PC-9 (cell line): ENCODE data around the gene SLC4A1AP. TPM values are rescaled to one million over a fixed set of nuclear protein-coding genes. Genes with fewer than 3 reads are reported as not detected.

Experiments
- BruUV-seq: library from RNA; stranded (reverse); fragments of 400-500 nt; replicated peaks from 2 replicates; lab custom pipeline; 2021; lab: Mats Ljungman, UMichigan
- CTCF ChIA-PET: fragments of 300-600 bp; sonication (Branson Sonifier 250); formaldehyde crosslinking; loops from one replicate; lab custom pipeline; 2022; ENCODE audit warnings: antibody characterized with exemption; lab: Charles Lee
- POLR2A ChIA-PET: fragments of 300-600 bp; sonication (Branson Sonifier 250); formaldehyde crosslinking; loops from one replicate; lab custom pipeline; 2022; ENCODE audit warnings: antibody characterized with exemption; ENCODE audit not compliant: unreplicated experiment; lab: Charles Lee
- DNase-seq, 2 experiments: peaks; one replicate each; pipeline versions ENCODE4 v3.0.0 to v3.0.0-alpha.2; 2015 to 2022; ENCODE audit warnings: mixed read lengths in 1 of 2
- H2AFZ ChIP-seq: fragments of 200-600 bp; sonication (generic); 2 replicates; pipeline ENCODE4 v1.8.1; 2017; ENCODE audit warnings: antibody characterized with exemption
- H3F3A ChIP-seq: fragments of 200-600 bp; sonication (generic); 2 replicates; pipeline ENCODE4 v1.8.1; 2017; ENCODE audit warnings: antibody characterized with exemption, mild to moderate bottlenecking, low read depth; ENCODE audit not compliant: insufficient read depth
- H3K27ac ChIP-seq: fragments of 200-600 bp; sonication (generic); 2 replicates; pipeline ENCODE4 v1.6.1; 2016; ENCODE audit warnings: mixed run types
- H3K27me3 ChIP-seq: fragments of 200-600 bp; sonication (generic); 2 replicates; pipeline ENCODE4 v1.6.1; 2016; ENCODE audit warnings: low read depth, mixed run types; ENCODE audit not compliant: insufficient read depth
- H3K36me3 ChIP-seq: fragments of 200-600 bp; sonication (generic); 2 replicates; pipeline ENCODE4 v1.6.1; 2016; ENCODE audit warnings: low read depth, mixed run types
- H3K4me1 ChIP-seq: fragments of 200-600 bp; sonication (generic); replicated peaks from 2 replicates; pipeline ENCODE4 v1.6.1; 2016; ENCODE audit warnings: mixed run types; ENCODE audit not compliant: insufficient read depth
- H3K4me2 ChIP-seq: fragments of 200-600 bp; sonication (generic); 2 replicates; pipeline ENCODE4 v1.6.1; 2017; ENCODE audit warnings: mixed run types
- H3K4me3 ChIP-seq: fragments of 200-600 bp; sonication (generic); 2 replicates; pipeline ENCODE4 v1.6.1; 2016; ENCODE audit warnings: mixed run types
- H3K79me2 ChIP-seq: fragments of 200-600 bp; sonication (generic); 2 replicates; pipeline ENCODE4 v1.6.1; 2017; ENCODE audit warnings: low read depth, mixed run types
- H3K9me2 ChIP-seq: fragments of 200-600 bp; sonication (generic); 2 replicates; pipeline ENCODE4 v1.8.1; 2017; ENCODE audit warnings: mild to moderate bottlenecking; ENCODE audit not compliant: insufficient read depth
- H3K9me3 ChIP-seq: fragments of 200-600 bp; sonication (generic); 2 replicates; pipeline ENCODE4 v1.8.1; 2016; ENCODE audit warnings: low read depth; ENCODE audit not compliant: insufficient read depth
- H4K20me1 ChIP-seq: fragments of 200-600 bp; sonication (generic); 2 replicates; pipeline ENCODE4 v1.8.1; 2017; ENCODE audit not compliant: insufficient read depth
- EZH2 ChIP-seq: fragments of 200-600 bp; sonication (generic); IDR thresholded peaks from 2 replicates; pipeline ENCODE4 v1.8.0; 2017; ENCODE audit warnings: antibody characterized with exemption, low read depth
- intact Hi-C: fragments of 100-400 bp; cut with micrococcal nuclease; formaldehyde crosslinking; loops from one replicate; pipeline ENCODE4 v1.10.0; 2022; ENCODE audit not compliant: unreplicated experiment
- total RNA-seq: library from RNA; stranded (reverse); gene quantifications from 2 replicates; pipeline ENCODE4 v1.2.3, GENCODE V29; 2021
- TF ChIP-seq, protein P1 (sequence below): fragments of 200-600 bp; sonication (generic); conservative IDR thresholded peaks from 2 replicates; pipeline ENCODE4 v1.6.1; 2017; ENCODE audit warnings: mixed run types, antibody characterized with exemption, mild to moderate bottlenecking, moderate library complexity

The SLC4A1AP gene
- total RNA-seq, 1 experiment from 2014 or later: 22.7 TPM

DNA sequence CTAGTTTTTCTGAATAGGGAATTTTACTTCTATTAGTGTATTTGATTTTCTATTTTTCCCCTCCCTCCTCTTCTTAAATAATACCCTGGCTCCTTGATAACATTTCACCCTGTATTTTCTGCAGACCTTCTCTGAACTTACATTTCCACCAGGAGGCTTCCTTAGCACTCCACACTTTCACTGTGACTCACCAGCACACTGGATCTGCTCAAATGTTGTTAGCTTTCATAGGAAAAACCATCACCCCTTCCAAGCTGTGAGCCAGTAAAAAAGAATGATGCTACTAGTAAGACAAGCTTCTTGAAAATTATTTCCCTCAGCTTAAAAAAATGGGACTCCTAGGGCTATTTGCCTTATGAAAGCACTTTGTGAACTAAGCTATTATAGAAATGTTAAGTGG is 16.4 kb upstream of the SLC4A1AP start:
- TF ChIP-seq, protein P1, sequence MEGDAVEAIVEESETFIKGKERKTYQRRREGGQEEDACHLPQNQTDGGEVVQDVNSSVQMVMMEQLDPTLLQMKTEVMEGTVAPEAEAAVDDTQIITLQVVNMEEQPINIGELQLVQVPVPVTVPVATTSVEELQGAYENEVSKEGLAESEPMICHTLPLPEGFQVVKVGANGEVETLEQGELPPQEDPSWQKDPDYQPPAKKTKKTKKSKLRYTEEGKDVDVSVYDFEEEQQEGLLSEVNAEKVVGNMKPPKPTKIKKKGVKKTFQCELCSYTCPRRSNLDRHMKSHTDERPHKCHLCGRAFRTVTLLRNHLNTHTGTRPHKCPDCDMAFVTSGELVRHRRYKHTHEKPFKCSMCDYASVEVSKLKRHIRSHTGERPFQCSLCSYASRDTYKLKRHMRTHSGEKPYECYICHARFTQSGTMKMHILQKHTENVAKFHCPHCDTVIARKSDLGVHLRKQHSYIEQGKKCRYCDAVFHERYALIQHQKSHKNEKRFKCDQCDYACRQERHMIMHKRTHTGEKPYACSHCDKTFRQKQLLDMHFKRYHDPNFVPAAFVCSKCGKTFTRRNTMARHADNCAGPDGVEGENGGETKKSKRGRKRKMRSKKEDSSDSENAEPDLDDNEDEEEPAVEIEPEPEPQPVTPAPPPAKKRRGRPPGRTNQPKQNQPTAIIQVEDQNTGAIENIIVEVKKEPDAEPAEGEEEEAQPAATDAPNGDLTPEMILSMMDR: no peak
- no peak for TF ChIP-seq EZH2
- peaks cover 25% of the 10 kb centered on the region for H3F3A ChIP-seq
- H3K4me3 ChIP-seq: no peak overlapping the region
- peaks cover 19% of the 10 kb centered on the region; the same call in 1 of the 2 replicates for H3K36me3 ChIP-seq
- no peaks in the 10 kb centered on the region for H3K9me2 ChIP-seq
- no peak overlapping the region for H3K27ac ChIP-seq
- H4K20me1 ChIP-seq: 0 out of 2 replicates have a peak, but pooled peaks cover 7% of the 10 kb centered on the region
- no peak overlapping the region for H3K4me2 ChIP-seq
- H3K79me2 ChIP-seq: no peaks in the 10 kb centered on the region
- no TSS peak for BruUV-seq
- H3K4me1 ChIP-seq: 0 out of 2 replicates have a peak, but pooled peaks cover under 1% of the 10 kb centered on the region
- no peaks in the 10 kb centered on the region for H3K27me3 ChIP-seq
- no peak for DNase-seq
- ChIA-PET POLR2A (no interaction called here), CTCF (no interaction called here)
- H3K9me3 ChIP-seq: no peaks in the 10 kb centered on the region
- no peak overlapping the region for H2AFZ ChIP-seq
- intact Hi-C loops: no loop called here

DNA sequence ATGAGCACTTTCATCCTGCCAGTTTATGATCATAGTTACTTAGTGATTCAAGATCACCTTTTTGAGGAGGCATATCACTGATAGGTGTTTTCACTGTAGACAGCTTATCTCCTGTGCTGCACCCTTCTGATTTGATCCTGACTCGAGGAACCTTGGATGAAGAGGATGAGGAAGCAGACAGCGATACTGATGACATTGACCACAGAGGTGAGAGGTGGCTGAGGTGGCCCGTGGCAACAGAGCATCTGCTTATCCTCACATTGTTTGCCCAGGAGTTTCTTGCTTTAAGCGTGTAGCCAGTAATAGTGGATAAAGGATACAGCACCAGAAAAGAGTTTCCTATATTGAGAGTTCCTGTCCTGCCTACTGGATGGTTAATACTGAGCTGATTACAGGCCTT is 16.0 kb upstream of the SLC4A1AP start:
- Histone ChIP-seq H3K4me2 (no peak overlapping the region), H2AFZ (no peak overlapping the region), H3K9me3 (no peaks in the 10 kb centered on the region), H3K9me2 (no peaks in the 10 kb centered on the region), H3K4me3 (no peak overlapping the region), H3K79me2 (no peaks in the 10 kb centered on the region), H4K20me1 (0 out of 2 replicates have a peak, but pooled peaks cover 7% of the 10 kb centered on the region), H3K27me3 (no peaks in the 10 kb centered on the region), H3K36me3 (peaks cover 24% of the 10 kb centered on the region; the same call in 1 of the 2 replicates), H3K27ac (no peak overlapping the region), H3F3A (peaks cover 25% of the 10 kb centered on the region), H3K4me1 (peaks cover 5% of the 10 kb centered on the region; the same call in 1 of the 2 replicates)
- no TSS peak for BruUV-seq
- CTCF ChIA-PET: no interaction called here
- TF ChIP-seq EZH2: no peak
- TF ChIP-seq, protein P1: no peak
- intact Hi-C loops: no loop called here
- DNase-seq: no peak
- POLR2A ChIA-PET: no interaction called here

DNA sequence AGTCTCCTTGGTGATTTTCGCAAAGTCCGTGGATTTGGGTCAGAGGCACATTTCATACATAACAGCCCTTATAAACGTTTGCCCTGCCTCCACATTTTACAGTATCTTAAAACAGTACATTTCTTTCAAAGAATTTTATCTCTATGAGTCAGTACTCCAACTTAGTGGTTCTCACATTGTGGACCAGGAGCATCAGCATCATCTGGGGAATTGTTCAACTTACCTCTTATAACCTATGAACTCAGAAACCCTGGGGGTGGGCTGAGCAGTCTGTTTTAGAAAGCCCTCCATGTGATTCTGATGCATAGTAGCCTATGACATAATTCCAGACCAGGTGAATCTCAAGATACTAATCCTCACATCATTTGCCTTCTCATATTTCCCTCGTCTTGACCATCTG is 12.6 kb upstream of the SLC4A1AP start:
- CTCF ChIA-PET: no interaction called here
- POLR2A ChIA-PET: no interaction called here
- H3K4me3 ChIP-seq: no peak overlapping the region
- intact Hi-C loops: loop anchor here (10.0 kb wide), 1 partner anchor 206 kb away; the partner anchor contains the start of gene KRTCAP3
- H3K36me3 ChIP-seq: peaks cover 51% of the 10 kb centered on the region
- TF ChIP-seq, protein P1: no peak
- no peak for DNase-seq
- H3K79me2 ChIP-seq: no peaks in the 10 kb centered on the region
- peaks cover 26% of the 10 kb centered on the region for H3F3A ChIP-seq
- no peak overlapping the region for H2AFZ ChIP-seq
- H3K27me3 ChIP-seq: no peaks in the 10 kb centered on the region
- no TSS peak for BruUV-seq
- H4K20me1 ChIP-seq: 0 out of 2 replicates have a peak, but pooled peaks cover 7% of the 10 kb centered on the region
- H3K4me1 ChIP-seq: peaks cover 10% of the 10 kb centered on the region; the same call in 1 of the 2 replicates
- H3K9me2 ChIP-seq: no peaks in the 10 kb centered on the region
- no peak overlapping the region for H3K27ac ChIP-seq
- no peak overlapping the region for H3K4me2 ChIP-seq
- H3K9me3 ChIP-seq: no peaks in the 10 kb centered on the region
